Measurements from ENCODE around the gene TAF15.

TAF15 gene

GRCh38 chr17:35801583-35802224, 7.6 kb upstream of the TAF15 start:
- Histone ChIP-seq H3K27me3 (ENCODE audit: insufficient read depth, low read length) (peaks cover 23% of the 10 kb centered on the region), H3K9me3 (ENCODE audit: insufficient read depth, low read depth, low read length) (no peaks in the 10 kb centered on the region), H3K4me3 (ENCODE audit: low read length) (no peak overlapping the region), H3K36me3 (ENCODE audit: insufficient read depth, low read length) (no peaks in the 10 kb centered on the region), H3K27ac (ENCODE audit: low read depth, low read length) (no peak overlapping the region), H3K9ac (ENCODE audit: low read depth, low read length) (no peak overlapping the region), H3K4me1 (ENCODE audit: insufficient read depth, low read length) (no peaks in the 10 kb centered on the region)
- 82% methylated on average over 9 of the region's 9 CpGs for whole genome bisulfite sequencing

- Histone ChIP-seq H3K9me3 (ENCODE audit: insufficient read depth, low read depth, low read length) (no peaks in the 10 kb centered on the region), H3K9ac (ENCODE audit: low read depth, low read length) (no peak overlapping the region), H3K27me3 (ENCODE audit: insufficient read depth, low read length) (no peaks in the 10 kb centered on the region), H3K27ac (ENCODE audit: low read depth, low read length) (no peak overlapping the region), H3K36me3 (ENCODE audit: insufficient read depth, low read length) (no peaks in the 10 kb centered on the region), H3K4me3 (ENCODE audit: low read length) (no peak overlapping the region), H3K4me1 (ENCODE audit: insufficient read depth, low read length) (peaks cover 9% of the 10 kb centered on the region; the same call in 1 of the 2 replicates)
- WGBS: 38% methylated on average over 1 of the region's 1 CpG
These were observed 4.6 kb upstream of the TAF15 start for GRCh38 chr17:35804658-35805192.

GRCh38 chr17:35807371-35808144, 1.7 kb upstream of the TAF15 start:
- WGBS: 89% methylated on average over 7 of the region's 7 CpGs
- peaks cover 16% of the 10 kb centered on the region for H3K36me3 ChIP-seq (ENCODE audit: insufficient read depth, low read length)
- no peak overlapping the region for H3K9ac ChIP-seq (ENCODE audit: low read depth, low read length)
- H3K4me3 ChIP-seq (ENCODE audit: low read length): no peak overlapping the region
- H3K27ac ChIP-seq (ENCODE audit: low read depth, low read length): no peak overlapping the region
- no peaks in the 10 kb centered on the region for H3K9me3 ChIP-seq (ENCODE audit: insufficient read depth, low read depth, low read length)
- H3K27me3 ChIP-seq (ENCODE audit: insufficient read depth, low read length): no peaks in the 10 kb centered on the region
- peaks cover 20% of the 10 kb centered on the region for H3K4me1 ChIP-seq (ENCODE audit: insufficient read depth, low read length)

- Histone ChIP-seq H3K27me3 (ENCODE audit: insufficient read depth, low read length) (no peaks in the 10 kb centered on the region), H3K27ac (ENCODE audit: low read depth, low read length) (peak overlapping the region; percentile 93; the same call in 1 of the 2 replicates), H3K9me3 (ENCODE audit: insufficient read depth, low read depth, low read length) (no peaks in the 10 kb centered on the region), H3K36me3 (ENCODE audit: insufficient read depth, low read length) (peaks cover 16% of the 10 kb centered on the region), H3K9ac (ENCODE audit: low read depth, low read length) (peak overlapping the region; percentile 95), H3K4me3 (ENCODE audit: low read length) (peak overlapping the region; percentile 92), H3K4me1 (ENCODE audit: insufficient read depth, low read length) (peaks cover 20% of the 10 kb centered on the region)
- 39% methylated on average over 19 of the region's 19 CpGs for WGBS
These were observed 883 bp upstream of the TAF15 start for GRCh38 chr17:35808240-35808961.

- under 1% methylated on average over 20 of the region's 24 CpGs for WGBS
- no peaks in the 10 kb centered on the region for H3K27me3 ChIP-seq (ENCODE audit: insufficient read depth, low read length)
- H3K9ac ChIP-seq (ENCODE audit: low read depth, low read length): peak overlapping the region; percentile 95
- H3K4me3 ChIP-seq (ENCODE audit: low read length): peak overlapping the region; percentile 92
- peaks cover 20% of the 10 kb centered on the region for H3K36me3 ChIP-seq (ENCODE audit: insufficient read depth, low read length)
- peaks cover 20% of the 10 kb centered on the region for H3K4me1 ChIP-seq (ENCODE audit: insufficient read depth, low read length)
- H3K27ac ChIP-seq (ENCODE audit: low read depth, low read length): peak overlapping the region; percentile 93
- no peaks in the 10 kb centered on the region for H3K9me3 ChIP-seq (ENCODE audit: insufficient read depth, low read depth, low read length)
These were observed 674 bp downstream of the TAF15 start for GRCh38 chr17:35809855-35810461.

GRCh38 chr17:35811759-35812158, 2.5 kb downstream of the TAF15 start:
- Histone ChIP-seq H3K4me3 (ENCODE audit: low read length) (no peak overlapping the region), H3K9me3 (ENCODE audit: insufficient read depth, low read depth, low read length) (no peaks in the 10 kb centered on the region), H3K27me3 (ENCODE audit: insufficient read depth, low read length) (no peaks in the 10 kb centered on the region), H3K4me1 (ENCODE audit: insufficient read depth, low read length) (peaks cover 20% of the 10 kb centered on the region), H3K27ac (ENCODE audit: low read depth, low read length) (no peak overlapping the region), H3K36me3 (ENCODE audit: insufficient read depth, low read length) (peaks cover 38% of the 10 kb centered on the region), H3K9ac (ENCODE audit: low read depth, low read length) (no peak overlapping the region)
- 94% methylated on average over 6 of the region's 6 CpGs for WGBS

- WGBS: 91% methylated on average over 5 of the region's 5 CpGs
- H3K9ac ChIP-seq (ENCODE audit: low read depth, low read length): no peak overlapping the region
- H3K27ac ChIP-seq (ENCODE audit: low read depth, low read length): no peak overlapping the region
- no peaks in the 10 kb centered on the region for H3K27me3 ChIP-seq (ENCODE audit: insufficient read depth, low read length)
- H3K9me3 ChIP-seq (ENCODE audit: insufficient read depth, low read depth, low read length): no peaks in the 10 kb centered on the region
- peaks cover 20% of the 10 kb centered on the region for H3K4me1 ChIP-seq (ENCODE audit: insufficient read depth, low read length)
- no peak overlapping the region for H3K4me3 ChIP-seq (ENCODE audit: low read length)
- H3K36me3 ChIP-seq (ENCODE audit: insufficient read depth, low read length): peaks cover 45% of the 10 kb centered on the region
These were observed 3.2 kb downstream of the TAF15 start for GRCh38 chr17:35812456-35812855.

GRCh38 chr17:35816723-35817122, 7.4 kb downstream of the TAF15 start:
- no peak overlapping the region for H3K9ac ChIP-seq (ENCODE audit: low read depth, low read length)
- no peaks in the 10 kb centered on the region for H3K27me3 ChIP-seq (ENCODE audit: insufficient read depth, low read length)
- H3K4me1 ChIP-seq (ENCODE audit: insufficient read depth, low read length): no peaks in the 10 kb centered on the region; the same call in 1 of the 2 replicates
- 91% methylated on average over 5 of the region's 5 CpGs for WGBS
- H3K4me3 ChIP-seq (ENCODE audit: low read length): no peak overlapping the region
- H3K9me3 ChIP-seq (ENCODE audit: insufficient read depth, low read depth, low read length): no peaks in the 10 kb centered on the region
- H3K27ac ChIP-seq (ENCODE audit: low read depth, low read length): no peak overlapping the region
- H3K36me3 ChIP-seq (ENCODE audit: insufficient read depth, low read length): peaks cover 78% of the 10 kb centered on the region

- no CpG with 5 or more reads among the region's 1 CpG for WGBS
- no peaks in the 10 kb centered on the region for H3K9me3 ChIP-seq (ENCODE audit: insufficient read depth, low read depth, low read length)
- H3K27ac ChIP-seq (ENCODE audit: low read depth, low read length): no peak overlapping the region
- no peak overlapping the region for H3K9ac ChIP-seq (ENCODE audit: low read depth, low read length)
- H3K4me3 ChIP-seq (ENCODE audit: low read length): no peak overlapping the region
- no peaks in the 10 kb centered on the region for H3K27me3 ChIP-seq (ENCODE audit: insufficient read depth, low read length)
- peaks cover 78% of the 10 kb centered on the region for H3K36me3 ChIP-seq (ENCODE audit: insufficient read depth, low read length)
- H3K4me1 ChIP-seq (ENCODE audit: insufficient read depth, low read length): no peaks in the 10 kb centered on the region
These were observed 7.9 kb downstream of the TAF15 start for GRCh38 chr17:35817196-35817595.

GRCh38 chr17:35819455-35819854, 10.2 kb downstream of the TAF15 start:
- Histone ChIP-seq H3K9me3 (ENCODE audit: insufficient read depth, low read depth, low read length) (no peaks in the 10 kb centered on the region), H3K27ac (ENCODE audit: low read depth, low read length) (no peak overlapping the region), H3K27me3 (ENCODE audit: insufficient read depth, low read length) (no peaks in the 10 kb centered on the region), H3K9ac (ENCODE audit: low read depth, low read length) (no peak overlapping the region), H3K36me3 (ENCODE audit: insufficient read depth, low read length) (peaks cover 98% of the 10 kb centered on the region), H3K4me1 (ENCODE audit: insufficient read depth, low read length) (no peaks in the 10 kb centered on the region), H3K4me3 (ENCODE audit: low read length) (no peak overlapping the region)
- WGBS: 92% methylated on average over 1 of the region's 1 CpG
